HL-60/S4 (cell line): ENCODE results near the gene IQCF6.
"Not testable (repeated sequence)": the region's sequence is repeated elsewhere in the genome, so short reads cannot be mapped to it uniquely, and the experiment has no call there.

Experiments
- in situ Hi-C: fragments of 300-500 bp; cut with MboI; formaldehyde crosslinking; loops from 2 replicates; pipeline ENCODE4 v1.14.3; 2022; ENCODE audit warnings: low sequenced_read_pairs

The IQCF6 gene

DNA sequence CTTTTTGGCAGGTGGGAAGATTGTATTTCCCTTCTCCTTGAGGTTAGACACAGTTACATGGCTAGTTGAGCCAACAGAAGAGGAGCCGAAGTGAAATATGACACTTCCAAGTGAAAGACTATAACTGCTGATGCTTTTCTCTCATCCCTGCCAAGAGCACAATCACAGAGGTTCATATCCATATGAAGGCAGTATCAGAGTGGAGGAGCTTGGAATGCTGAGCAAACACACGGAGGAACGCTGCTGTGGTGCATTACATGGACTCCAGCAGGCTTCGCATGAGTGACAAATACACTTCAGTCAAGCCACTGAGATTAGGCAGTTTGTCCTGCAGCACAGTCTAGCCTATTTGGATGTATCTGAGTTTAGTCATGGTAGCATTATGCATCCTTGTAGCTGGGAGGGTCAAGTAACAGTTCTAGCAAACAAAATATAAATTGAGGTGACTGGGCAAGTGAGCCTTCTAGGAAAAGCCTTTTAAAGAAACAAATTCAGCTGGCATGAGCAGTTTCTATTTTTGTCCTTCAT is 5.4 kb downstream of the IQCF6 start:
- in situ Hi-C loops, result no loop called here

DNA sequence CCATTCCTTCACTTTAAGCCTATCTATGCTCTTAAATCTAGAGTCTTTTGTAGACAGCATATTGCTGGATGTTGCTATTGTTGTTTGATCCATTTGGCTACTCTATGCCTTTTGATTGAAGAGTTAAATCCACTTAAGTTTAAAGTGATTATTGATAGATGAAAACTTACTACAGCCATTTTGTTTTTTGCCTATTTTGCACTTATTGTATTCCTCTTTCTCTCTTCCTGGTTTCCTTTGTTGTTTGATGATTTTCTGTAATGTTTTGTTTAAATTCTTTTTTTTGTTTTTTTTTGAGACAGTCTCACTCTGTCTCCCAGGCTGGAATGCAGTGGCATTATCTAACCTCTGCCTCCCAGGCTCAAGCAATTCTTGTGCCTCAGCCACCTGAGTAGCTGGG is 19.8 kb downstream of the IQCF6 start:
- in situ Hi-C loops, result no loop called here

DNA sequence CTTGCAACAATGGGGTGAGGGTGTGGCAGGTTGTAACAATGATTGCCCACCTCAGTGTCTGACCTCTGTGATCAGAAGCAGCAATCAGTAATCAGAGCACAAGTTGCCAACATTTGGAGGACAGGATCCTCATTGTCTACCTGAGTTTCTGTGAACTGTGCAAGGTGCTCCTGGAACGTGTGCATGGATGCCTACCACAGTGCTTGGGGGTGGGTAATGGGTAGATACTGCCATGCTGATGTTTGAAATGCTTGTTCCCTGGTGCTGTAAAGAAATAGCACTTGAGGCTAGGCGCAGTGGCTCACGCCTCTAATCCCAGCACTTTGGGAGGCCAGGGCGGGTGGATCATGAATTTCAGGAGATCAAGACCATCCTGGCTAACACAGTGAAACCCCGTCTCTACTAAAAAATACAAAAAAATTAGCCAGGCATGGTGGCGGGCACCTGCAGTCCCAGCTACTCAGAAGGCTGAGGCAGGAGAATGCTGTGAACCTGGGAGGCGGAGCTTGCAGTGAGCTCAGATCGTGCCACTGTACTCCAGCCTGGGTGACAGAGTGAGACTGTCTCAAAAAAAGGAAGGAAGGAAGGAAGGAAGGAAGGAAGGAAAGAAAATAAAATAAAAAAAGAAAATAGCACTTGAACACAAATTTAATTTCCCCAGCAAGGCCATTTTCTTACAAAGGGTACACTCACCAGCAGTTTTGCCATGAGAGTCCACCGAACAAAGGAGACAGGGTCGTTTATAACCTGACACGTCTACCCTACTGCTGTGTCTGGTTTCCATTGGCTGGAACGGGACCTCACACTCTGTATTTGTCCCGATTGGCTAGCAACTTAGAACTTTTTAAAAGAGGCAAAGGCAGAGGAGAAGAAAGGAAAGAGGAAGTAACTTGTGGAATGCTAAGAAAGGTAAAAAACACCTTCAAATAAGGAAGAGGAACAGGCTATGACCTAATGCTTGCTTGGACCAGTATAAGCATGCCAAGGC is 25.0 kb downstream of the IQCF6 start:
- in situ Hi-C loops, result not testable (repeated sequence)

DNA sequence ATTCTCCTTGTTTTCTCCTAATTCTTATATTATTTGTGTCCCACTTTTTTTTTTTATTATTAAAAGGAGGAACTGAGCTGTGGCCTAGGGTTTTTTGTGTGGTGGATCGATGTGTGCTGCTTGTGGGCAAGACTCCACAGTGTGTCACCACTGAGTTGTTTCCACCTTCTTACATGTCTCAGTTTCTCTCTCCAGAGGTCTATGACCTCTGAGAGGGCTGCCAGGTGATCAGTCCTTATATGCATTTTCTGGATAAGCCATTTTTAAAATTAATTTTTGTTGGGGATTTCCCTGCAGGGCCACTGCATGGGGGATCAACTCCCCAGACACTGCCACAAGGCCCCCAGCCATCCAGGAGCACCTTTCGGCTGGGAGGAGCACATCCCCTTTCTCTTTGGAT is 27.8 kb downstream of the IQCF6 start:
- in situ Hi-C loops, result no loop called here

DNA sequence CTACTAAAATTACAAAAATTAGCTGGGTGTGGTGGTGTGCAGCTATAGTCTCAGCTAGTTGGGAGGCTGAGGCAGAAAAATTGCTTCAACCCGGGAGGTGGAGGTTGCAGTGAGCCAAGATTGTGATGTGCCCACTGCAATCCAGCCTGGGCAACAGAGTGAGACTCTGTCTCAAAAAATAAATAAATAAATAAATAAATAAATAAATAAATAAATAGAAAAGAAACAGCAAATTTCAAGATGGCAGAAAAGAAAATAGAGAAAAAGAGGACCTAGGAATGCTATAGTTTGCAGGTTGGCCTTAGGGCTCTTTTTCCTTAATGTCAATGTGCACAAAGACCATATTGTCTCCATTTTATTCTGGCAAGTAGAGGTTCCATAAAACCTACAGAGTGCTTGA is 28.2 kb downstream of the IQCF6 start:
- in situ Hi-C loops, result no loop called here

DNA sequence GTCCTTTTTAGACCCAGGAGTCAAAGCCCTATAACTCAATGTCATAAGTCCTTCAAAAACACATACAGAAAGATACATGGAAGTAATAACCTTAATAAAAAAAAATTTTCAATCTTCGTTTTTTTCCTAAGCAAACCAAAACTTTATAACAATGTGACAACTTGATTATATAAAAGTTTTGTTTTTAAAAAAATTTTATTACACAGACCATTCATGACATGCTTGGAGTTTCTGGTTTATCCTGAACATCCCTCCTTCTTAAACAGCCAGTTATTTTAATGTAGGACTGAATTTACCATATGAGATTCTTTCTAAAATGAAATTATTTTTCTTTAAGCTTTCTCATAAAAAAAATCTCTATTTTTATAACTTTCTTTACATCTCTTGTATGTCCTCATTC is 30.7 kb downstream of the IQCF6 start:
- in situ Hi-C loops, result no loop called here

DNA sequence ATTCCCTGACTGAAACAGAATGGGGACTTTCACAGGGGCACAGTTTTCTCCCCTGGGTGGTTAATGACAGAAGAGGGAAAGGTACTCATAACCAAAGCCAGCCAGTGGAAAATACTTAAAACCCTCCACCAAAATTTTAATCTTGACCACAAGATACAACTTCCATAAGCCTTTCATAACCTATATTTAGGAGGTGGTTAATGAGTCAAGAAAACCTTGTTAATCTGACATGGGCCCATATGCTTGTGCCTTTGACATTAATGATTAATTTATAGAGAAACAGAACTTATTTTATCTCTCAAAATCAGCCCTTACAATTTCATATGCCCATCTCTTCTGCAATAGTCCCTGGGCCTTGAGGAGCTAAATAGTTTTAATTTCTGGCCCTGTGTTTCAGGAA is 31.2 kb downstream of the IQCF6 start:
- in situ Hi-C loops, result no loop called here

DNA sequence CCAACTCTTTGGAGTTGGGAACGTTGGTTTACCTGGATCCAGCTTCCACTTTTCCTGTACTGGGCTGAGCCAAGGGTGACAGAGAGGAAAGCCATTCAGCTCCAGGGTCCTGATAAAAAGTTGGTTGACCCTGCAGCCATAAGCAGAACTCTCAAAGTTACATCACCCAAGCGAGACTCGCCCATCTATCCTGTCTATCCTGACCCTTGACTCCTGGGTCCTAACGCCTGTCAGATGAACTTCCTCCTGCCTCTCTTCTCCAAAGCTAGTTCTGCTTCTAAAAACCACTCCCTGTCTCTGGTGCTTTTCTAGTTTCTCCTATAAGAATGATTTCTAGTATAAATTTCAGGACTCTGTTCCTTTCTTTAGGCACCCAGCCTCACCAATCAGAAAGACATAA is 36.1 kb downstream of the IQCF6 start:
- in situ Hi-C loops, result not testable (repeated sequence)

DNA sequence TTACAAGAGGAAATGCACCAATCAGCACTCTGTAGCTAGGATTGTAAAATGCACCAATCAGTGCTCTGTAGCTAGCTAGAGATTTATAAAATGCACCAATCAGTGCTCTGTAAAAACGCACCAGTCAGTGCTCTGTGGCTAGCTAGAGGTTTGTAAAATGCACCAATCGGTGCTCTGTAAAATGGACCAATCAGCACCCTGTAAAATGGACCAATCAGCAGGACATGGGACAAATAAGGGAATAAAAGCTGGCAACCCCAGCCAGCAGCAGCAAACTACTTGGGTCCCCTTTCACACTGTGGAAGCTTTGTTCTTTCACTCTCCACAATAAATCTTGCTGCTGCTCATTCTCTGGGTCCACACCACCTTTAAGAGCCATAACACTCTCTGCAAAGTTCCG is 36.7 kb downstream of the IQCF6 start:
- in situ Hi-C loops, result not testable (repeated sequence)

DNA sequence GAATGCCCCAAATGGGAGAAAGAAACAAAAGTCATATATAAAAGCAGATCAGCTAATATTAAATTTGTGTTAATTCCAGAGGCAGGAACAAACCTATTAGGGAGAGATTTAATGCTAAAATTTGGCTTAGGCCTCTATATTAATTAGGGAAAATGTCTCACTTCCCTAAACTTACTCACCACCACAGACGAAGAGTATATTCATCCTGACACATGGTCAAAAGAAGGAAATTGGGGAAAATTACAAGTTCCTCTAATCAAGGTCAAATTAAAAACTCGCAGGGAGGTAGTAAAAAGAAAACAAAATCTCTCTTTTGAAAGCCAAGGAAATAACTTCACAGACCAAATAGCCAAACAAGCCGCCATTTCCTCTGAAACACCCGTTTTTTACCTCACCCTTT is 39.9 kb downstream of the IQCF6 start:
- in situ Hi-C loops, result no loop called here

DNA sequence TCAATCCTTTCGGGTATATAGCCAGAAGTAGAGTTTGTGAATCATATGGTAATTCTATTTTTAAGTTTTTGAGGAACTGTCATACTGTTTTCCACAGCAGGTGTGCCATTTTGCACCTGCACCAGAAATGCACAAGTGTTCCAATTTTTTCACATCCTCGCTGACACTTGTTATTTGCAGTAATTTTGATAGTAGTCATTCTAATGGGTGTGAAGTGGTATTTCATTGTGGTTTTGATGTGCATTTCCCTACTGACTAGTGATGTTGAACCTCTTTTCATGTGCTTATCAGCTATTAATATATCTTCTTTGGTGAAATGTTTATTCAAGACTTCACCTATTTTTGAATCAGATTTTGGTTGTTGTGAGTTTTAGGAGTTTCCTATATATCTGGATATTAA is 43.1 kb downstream of the IQCF6 start:
- in situ Hi-C loops, result no loop called here

DNA sequence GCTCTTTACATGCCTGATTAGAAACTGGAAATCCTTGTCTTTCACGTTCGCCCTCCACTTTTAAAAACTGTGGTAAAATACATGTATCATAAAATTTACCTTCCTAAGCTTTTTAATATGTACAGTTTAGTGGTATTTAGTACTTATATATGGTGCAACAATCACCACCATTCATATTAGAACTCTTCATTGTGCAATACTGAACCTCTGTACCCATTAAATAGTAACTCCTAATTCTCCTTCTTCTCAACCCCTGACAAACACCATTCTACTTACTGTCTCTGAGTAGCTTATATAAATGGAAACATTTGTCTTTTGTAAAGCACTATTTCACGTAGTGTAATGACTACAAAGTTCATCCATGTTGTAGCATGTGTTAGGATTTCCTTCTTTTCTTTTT is 44.0 kb downstream of the IQCF6 start:
- in situ Hi-C loops, result no loop called here

DNA sequence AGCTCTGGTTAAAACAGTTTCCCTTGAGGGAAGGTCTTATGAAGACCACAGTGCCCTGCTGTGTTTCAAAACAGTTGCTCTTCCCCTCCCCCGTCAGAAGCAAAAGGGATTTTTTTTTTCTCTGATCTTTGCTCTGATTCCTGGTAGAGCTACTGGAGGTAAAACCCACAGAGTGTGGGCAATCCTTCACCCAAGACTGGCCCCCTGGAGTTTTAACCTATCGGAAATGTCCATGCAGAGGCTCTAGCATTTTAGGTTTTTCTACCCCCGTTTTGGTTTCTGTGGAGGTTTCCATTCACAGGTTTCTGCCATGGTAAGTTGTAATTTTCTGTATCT is 44.5 kb downstream of the IQCF6 start:
- in situ Hi-C loops, result no loop called here

DNA sequence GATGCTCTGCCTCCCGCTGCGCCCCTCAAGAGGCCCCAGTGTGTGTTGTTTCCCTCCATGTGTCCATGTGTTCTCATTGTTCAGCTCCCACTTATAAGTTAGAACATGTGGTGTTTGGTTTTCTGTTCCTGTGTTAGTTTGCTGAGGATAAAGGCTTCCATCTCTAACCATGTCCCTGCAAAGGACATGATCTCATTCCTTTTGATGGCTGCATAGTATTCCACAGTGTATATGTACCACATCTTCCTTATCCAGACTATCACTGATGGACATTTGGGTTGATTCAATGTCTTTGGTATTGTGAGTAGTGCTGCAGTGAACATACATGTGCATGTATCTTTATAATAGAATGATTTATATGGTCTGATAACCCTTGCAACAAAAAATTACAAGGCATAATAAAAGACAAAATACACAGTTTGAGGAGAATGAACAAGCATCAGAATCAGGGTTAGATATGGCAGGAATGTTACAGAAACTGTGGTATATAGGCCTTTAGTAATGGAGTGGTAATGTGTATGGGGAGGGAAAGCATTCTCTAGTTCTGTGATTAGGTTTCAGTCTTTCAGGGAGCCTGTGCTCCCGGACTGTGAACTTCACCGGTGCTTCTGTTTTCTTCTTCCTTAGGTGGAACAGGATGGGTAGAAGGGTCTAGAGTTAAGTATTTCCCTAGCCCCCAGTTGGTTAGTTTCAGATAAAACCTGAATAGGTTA is 45.0 kb downstream of the IQCF6 start:
- in situ Hi-C loops, result no loop called here

DNA sequence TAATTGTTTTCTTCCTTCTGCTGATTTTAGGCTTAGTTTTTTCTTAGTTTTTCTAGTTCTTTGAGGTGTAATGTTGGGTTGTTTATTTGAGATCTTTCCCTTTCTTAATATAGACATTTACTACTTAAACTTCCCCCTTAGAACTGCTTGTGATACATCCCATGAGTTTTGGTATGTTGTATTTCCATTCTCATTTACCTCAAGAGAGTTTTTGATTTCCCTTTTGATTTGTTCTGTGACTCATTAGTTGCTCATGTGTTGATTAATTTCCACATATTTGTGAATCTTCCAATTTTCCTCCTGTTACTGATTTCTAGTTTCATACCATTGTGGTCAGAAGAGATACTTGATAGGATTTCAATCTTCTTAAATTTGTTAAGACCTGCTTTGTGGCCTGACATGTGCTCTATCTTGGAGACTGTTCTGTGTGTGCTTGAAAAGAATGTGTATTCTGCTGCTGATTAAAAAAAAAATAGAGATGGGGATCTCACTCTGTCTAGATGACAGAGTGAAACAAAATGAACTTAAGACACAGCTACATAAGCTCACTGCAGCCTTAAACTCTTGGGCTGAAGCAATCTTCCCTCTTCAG is 49.9 kb downstream of the IQCF6 start:
- in situ Hi-C loops, result no loop called here
